Measurements from ENCODE around the gene MYL3.

DNA sequence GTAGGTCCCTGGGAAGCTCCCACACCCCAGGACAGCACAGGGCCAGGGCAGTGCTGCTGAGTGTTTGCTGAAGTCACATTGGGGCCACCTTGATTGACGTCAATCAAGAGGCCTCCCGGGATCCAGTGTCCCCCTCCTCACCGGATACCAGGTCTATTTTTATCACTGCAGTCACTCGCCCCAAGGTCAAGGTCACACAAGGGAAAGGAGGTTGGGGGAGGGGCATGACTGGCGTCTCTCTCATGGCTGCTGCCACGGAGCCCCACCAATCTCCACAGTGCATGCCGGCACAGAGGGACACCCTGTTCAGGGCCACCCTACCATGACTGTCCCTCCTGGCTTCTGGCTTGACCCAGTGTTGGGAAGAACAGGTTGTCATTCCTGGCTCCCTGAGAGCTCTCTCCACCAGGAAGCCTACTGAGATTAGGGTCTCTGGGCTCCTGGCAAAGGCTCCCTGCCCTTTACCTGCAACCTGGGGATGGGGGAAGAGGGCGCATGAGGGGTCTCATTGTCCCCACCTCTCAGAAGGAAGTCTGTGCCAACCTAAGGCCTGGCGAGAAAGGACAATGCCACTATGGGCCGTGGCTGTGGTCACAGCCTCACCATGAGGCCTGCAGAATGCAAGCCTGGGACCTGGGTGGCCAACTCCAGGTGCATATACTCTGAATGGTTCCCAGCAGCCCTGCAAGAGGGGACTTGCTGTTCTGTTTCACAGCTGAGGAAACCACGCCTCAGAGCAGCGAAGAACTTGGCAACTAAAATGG is 1.5 kb downstream of the MYL3 start:
- TF ChIP-seq, protein P1, sequence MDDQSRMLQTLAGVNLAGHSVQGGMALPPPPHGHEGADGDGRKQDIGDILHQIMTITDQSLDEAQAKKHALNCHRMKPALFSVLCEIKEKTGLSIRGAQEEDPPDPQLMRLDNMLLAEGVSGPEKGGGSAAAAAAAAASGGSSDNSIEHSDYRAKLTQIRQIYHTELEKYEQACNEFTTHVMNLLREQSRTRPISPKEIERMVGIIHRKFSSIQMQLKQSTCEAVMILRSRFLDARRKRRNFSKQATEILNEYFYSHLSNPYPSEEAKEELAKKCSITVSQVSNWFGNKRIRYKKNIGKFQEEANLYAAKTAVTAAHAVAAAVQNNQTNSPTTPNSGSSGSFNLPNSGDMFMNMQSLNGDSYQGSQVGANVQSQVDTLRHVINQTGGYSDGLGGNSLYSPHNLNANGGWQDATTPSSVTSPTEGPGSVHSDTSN (IDR thresholded peaks at IDR 0.05), result no peak
- TF ChIP-seq TCF12 (IDR thresholded peaks at IDR 0.05) (no peak), TEAD4 (IDR thresholded peaks at IDR 0.05; ENCODE audit: borderline replicate concordance, insufficient read depth) (no peak), POLR2AphosphoS5 (IDR thresholded peaks at IDR 0.05; ENCODE audit: low read depth, low read length) (no peak), FOXM1 (IDR thresholded peaks at IDR 0.05; ENCODE audit: low read depth) (no peak), EZH2phosphoT487 (IDR thresholded peaks at IDR 0.05; ENCODE audit: borderline replicate concordance, low read depth) (no peak), EP300 (IDR thresholded peaks at IDR 0.05; ENCODE audit: borderline replicate concordance in 1 of 2, low read depth in 1 of 2, low read length in 1 of 2) (no peak), RCOR1 (IDR thresholded peaks at IDR 0.05; ENCODE audit: low read length) (no peak), SMC3 (IDR thresholded peaks at IDR 0.05; ENCODE audit: low read depth, low read length) (no peak), GATA2 (CRISPR knock-in tag; IDR thresholded peaks at IDR 0.05) (no peak), YY1 (IDR thresholded peaks at IDR 0.05; ENCODE audit: low read depth) (no peak)
- TF ChIP-seq, protein P2, sequence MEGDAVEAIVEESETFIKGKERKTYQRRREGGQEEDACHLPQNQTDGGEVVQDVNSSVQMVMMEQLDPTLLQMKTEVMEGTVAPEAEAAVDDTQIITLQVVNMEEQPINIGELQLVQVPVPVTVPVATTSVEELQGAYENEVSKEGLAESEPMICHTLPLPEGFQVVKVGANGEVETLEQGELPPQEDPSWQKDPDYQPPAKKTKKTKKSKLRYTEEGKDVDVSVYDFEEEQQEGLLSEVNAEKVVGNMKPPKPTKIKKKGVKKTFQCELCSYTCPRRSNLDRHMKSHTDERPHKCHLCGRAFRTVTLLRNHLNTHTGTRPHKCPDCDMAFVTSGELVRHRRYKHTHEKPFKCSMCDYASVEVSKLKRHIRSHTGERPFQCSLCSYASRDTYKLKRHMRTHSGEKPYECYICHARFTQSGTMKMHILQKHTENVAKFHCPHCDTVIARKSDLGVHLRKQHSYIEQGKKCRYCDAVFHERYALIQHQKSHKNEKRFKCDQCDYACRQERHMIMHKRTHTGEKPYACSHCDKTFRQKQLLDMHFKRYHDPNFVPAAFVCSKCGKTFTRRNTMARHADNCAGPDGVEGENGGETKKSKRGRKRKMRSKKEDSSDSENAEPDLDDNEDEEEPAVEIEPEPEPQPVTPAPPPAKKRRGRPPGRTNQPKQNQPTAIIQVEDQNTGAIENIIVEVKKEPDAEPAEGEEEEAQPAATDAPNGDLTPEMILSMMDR (IDR thresholded peaks at IDR 0.05), result no peak
- TF ChIP-seq, protein P3, sequence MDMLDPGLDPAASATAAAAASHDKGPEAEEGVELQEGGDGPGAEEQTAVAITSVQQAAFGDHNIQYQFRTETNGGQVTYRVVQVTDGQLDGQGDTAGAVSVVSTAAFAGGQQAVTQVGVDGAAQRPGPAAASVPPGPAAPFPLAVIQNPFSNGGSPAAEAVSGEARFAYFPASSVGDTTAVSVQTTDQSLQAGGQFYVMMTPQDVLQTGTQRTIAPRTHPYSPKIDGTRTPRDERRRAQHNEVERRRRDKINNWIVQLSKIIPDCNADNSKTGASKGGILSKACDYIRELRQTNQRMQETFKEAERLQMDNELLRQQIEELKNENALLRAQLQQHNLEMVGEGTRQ (IDR thresholded peaks at IDR 0.05; ENCODE audit: borderline replicate concordance, low read depth, low read length), result no peak
- TF ChIP-seq, protein P4, sequence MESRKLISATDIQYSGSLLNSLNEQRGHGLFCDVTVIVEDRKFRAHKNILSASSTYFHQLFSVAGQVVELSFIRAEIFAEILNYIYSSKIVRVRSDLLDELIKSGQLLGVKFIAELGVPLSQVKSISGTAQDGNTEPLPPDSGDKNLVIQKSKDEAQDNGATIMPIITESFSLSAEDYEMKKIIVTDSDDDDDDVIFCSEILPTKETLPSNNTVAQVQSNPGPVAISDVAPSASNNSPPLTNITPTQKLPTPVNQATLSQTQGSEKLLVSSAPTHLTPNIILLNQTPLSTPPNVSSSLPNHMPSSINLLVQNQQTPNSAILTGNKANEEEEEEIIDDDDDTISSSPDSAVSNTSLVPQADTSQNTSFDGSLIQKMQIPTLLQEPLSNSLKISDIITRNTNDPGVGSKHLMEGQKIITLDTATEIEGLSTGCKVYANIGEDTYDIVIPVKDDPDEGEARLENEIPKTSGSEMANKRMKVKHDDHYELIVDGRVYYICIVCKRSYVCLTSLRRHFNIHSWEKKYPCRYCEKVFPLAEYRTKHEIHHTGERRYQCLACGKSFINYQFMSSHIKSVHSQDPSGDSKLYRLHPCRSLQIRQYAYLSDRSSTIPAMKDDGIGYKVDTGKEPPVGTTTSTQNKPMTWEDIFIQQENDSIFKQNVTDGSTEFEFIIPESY (IDR thresholded peaks at IDR 0.05; ENCODE audit: borderline replicate concordance, low read depth), result no peak

All from SK-N-SH (cell line).